ENCODE measurements around the gene TRAPPC10. TPM values are rescaled to one million over a fixed set of nuclear protein-coding genes. Genes with fewer than 3 reads are reported as not detected.
A peak's percentile ranks its signal among the peaks of the same experiment; 100 is the strongest.
"Not testable (repeated sequence)": the region's sequence is repeated elsewhere in the genome, so short reads cannot be mapped to it uniquely, and the experiment has no call there.

TRAPPC10 gene
- polyA plus RNA-seq, 1 experiment: 26.0 TPM

- H3K9me3 ChIP-seq (ENCODE audit: control insufficient read depth, insufficient read depth, low read length); CTCF ChIA-PET; H3K27me3 ChIP-seq (ENCODE audit: control insufficient read depth, insufficient read depth, low read length); H3K27ac ChIP-seq (ENCODE audit: low read depth, low read length): not testable (repeated sequence)
- H3K4me3 ChIP-seq (ENCODE audit: low read depth, low read length): peak within 1 kb of the TSS; percentile 47
- peak; percentile 2 for DNase-seq (ENCODE audit: low read depth, low spot score)
- POLR2A ChIA-PET: interaction anchor here (0.6 kb wide), 1 partner anchor 21 kb away, joined by 5 read pairs; no protein-coding TSS in a partner anchor
Measured at GRCh38 chr21:44107026-44107501, 95.0 kb downstream of the TRAPPC10 start, which contains the start of gene PWP2. TSS of gene PWP2 (plus strand) at chr21:44107399. CDS start at chr21:44107417, 18 bp downstream.

GRCh38 chr21:44107589-44107988, 95.5 kb downstream of the TRAPPC10 start:
- H3K27ac ChIP-seq (ENCODE audit: low read depth, low read length); H3K27me3 ChIP-seq (ENCODE audit: control insufficient read depth, insufficient read depth, low read length); CTCF ChIA-PET; DNase-seq (ENCODE audit: low read depth, low spot score); H3K9me3 ChIP-seq (ENCODE audit: control insufficient read depth, insufficient read depth, low read length); POLR2A ChIA-PET: not testable (repeated sequence)
- peak overlapping the region; percentile 47 for H3K4me3 ChIP-seq (ENCODE audit: low read depth, low read length)

DNA sequence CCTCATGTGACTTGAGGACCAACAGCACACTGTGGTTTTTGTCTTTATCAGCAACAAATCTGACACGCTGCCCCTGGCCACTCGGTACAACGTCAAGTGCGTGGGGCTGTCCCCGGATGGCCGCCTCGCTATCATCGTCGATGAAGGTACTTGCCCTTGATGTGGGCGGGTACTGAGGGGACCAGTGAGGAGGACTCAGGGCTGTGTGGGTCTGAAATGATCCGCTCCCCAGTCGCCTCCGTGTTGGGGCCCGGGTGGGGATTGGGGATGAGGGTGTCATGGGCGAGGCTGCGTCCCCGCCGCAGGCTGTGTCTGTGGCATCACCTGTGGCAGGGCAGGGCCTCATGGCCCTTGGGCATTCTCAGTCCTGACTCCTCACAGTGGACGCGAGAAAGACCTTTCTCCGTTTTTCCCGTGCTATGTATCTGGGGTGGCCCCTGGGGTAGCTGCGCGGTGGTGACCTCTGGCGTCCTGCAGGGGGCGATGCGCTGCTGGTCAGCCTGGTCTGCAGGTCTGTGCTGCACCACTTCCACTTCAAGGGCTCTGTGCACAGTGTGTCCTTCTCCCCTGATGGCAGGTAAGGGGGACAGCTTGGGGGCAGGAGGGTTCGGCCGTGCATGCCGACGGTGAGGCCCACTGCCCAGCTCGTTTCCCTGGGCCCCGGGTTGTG, 101.7 kb downstream of the TRAPPC10 start:
- DNase-seq (ENCODE audit: low read depth, low spot score); H3K9me3 ChIP-seq (ENCODE audit: control insufficient read depth, insufficient read depth, low read length); POLR2A ChIA-PET; CTCF ChIA-PET; H3K4me3 ChIP-seq (ENCODE audit: low read depth, low read length); H3K27ac ChIP-seq (ENCODE audit: low read depth, low read length); H3K27me3 ChIP-seq (ENCODE audit: control insufficient read depth, insufficient read depth, low read length): not testable (repeated sequence)

- POLR2A ChIA-PET; H3K9me3 ChIP-seq (ENCODE audit: control insufficient read depth, insufficient read depth, low read length); CTCF ChIA-PET; DNase-seq (ENCODE audit: low read depth, low spot score); H3K27me3 ChIP-seq (ENCODE audit: control insufficient read depth, insufficient read depth, low read length); H3K4me3 ChIP-seq (ENCODE audit: low read depth, low read length); H3K27ac ChIP-seq (ENCODE audit: low read depth, low read length): not testable (repeated sequence)
Measured at GRCh38 chr21:44122131-44122530, 110.0 kb downstream of the TRAPPC10 start.

GRCh38 chr21:44127827-44128226, 115.7 kb downstream of the TRAPPC10 start:
- H3K9me3 ChIP-seq (ENCODE audit: control insufficient read depth, insufficient read depth, low read length); CTCF ChIA-PET; H3K27me3 ChIP-seq (ENCODE audit: control insufficient read depth, insufficient read depth, low read length); DNase-seq (ENCODE audit: low read depth, low spot score); H3K4me3 ChIP-seq (ENCODE audit: low read depth, low read length); H3K27ac ChIP-seq (ENCODE audit: low read depth, low read length); POLR2A ChIA-PET: not testable (repeated sequence)

DNA sequence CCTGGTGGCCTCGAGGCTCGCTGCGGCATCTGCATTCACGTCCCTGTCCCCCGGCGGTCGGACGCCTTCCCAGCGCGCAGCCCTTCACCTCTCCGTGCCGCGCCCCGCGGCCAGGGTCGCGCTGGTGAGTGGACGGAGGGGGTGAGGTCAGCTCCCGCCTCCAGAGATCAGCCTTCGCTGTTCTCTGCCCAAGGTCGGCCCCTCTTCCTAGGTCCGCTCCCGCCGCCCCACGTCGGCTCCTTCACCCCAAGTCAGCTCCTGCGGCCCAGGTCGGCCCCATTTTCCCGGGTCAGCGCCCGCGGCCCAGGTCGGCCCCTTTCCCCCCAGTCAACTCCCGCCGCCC, 121.6 kb downstream of the TRAPPC10 start:
- H3K27me3 ChIP-seq (ENCODE audit: control insufficient read depth, insufficient read depth, low read length); H3K9me3 ChIP-seq (ENCODE audit: control insufficient read depth, insufficient read depth, low read length); POLR2A ChIA-PET; DNase-seq (ENCODE audit: low read depth, low spot score); CTCF ChIA-PET; H3K27ac ChIP-seq (ENCODE audit: low read depth, low read length): not testable (repeated sequence)
- H3K4me3 ChIP-seq (ENCODE audit: low read depth, low read length): peak overlapping the region; percentile 55

GRCh38 chr21:44134732-44135131, 122.6 kb downstream of the TRAPPC10 start:
- POLR2A ChIA-PET; H3K4me3 ChIP-seq (ENCODE audit: low read depth, low read length); CTCF ChIA-PET; H3K27ac ChIP-seq (ENCODE audit: low read depth, low read length); DNase-seq (ENCODE audit: low read depth, low spot score); H3K9me3 ChIP-seq (ENCODE audit: control insufficient read depth, insufficient read depth, low read length); H3K27me3 ChIP-seq (ENCODE audit: control insufficient read depth, insufficient read depth, low read length): not testable (repeated sequence)

- POLR2A ChIA-PET; H3K27me3 ChIP-seq (ENCODE audit: control insufficient read depth, insufficient read depth, low read length); CTCF ChIA-PET; DNase-seq (ENCODE audit: low read depth, low spot score); H3K27ac ChIP-seq (ENCODE audit: low read depth, low read length); H3K4me3 ChIP-seq (ENCODE audit: low read depth, low read length); H3K9me3 ChIP-seq (ENCODE audit: control insufficient read depth, insufficient read depth, low read length): not testable (repeated sequence)
Measured at GRCh38 chr21:44138039-44138438, 125.9 kb downstream of the TRAPPC10 start.

DNA sequence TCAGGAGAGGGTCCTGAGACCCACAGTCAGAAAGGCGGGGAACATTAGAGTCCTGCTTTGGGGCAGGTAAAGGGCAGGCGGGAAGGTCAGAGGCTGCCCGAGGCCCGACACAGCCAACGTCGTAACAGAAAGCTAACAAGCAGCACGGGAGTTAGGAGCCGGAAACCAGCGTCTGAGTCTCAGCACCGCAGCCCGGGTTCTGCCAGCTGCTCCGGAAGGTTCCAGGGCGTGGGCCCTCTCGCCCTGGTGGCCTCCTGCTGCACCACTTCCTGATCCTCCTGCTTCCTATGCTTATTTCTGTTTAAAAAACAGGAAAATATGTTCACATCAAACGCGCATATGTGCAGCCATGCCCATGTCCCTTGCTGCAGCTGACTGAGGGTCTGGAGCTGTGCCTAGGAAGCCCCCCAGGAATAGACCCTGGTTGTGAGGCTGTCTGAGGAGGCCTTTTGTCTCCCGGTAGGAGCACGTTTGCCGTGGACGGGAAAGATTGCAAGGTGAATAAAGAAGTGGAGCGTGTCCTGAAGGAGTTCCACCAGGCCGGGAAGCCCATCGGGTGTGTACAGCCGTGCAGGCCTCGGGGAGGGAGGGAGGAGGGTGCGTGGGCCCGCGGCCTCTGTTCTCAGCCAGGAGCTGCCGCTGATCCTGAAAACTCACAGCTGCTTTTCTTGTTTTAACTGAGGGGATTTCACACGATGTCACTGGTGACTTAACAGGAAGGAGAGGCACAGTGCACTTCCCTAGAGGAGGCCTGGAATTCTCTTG, 127.9 kb downstream of the TRAPPC10 start:
- DNase-seq (ENCODE audit: low read depth, low spot score): peak; percentile 1
- H3K27me3 ChIP-seq (ENCODE audit: control insufficient read depth, insufficient read depth, low read length); H3K4me3 ChIP-seq (ENCODE audit: low read depth, low read length); CTCF ChIA-PET; H3K9me3 ChIP-seq (ENCODE audit: control insufficient read depth, insufficient read depth, low read length); POLR2A ChIA-PET; H3K27ac ChIP-seq (ENCODE audit: low read depth, low read length): not testable (repeated sequence)

- POLR2A ChIA-PET; CTCF ChIA-PET; H3K9me3 ChIP-seq (ENCODE audit: control insufficient read depth, insufficient read depth, low read length); DNase-seq (ENCODE audit: low read depth, low spot score); H3K27me3 ChIP-seq (ENCODE audit: control insufficient read depth, insufficient read depth, low read length); H3K4me3 ChIP-seq (ENCODE audit: low read depth, low read length); H3K27ac ChIP-seq (ENCODE audit: low read depth, low read length): not testable (repeated sequence)
Measured at GRCh38 chr21:44140552-44140932, 128.4 kb downstream of the TRAPPC10 start.

- H3K27ac ChIP-seq (ENCODE audit: low read depth, low read length); POLR2A ChIA-PET; DNase-seq (ENCODE audit: low read depth, low spot score); H3K9me3 ChIP-seq (ENCODE audit: control insufficient read depth, insufficient read depth, low read length); H3K27me3 ChIP-seq (ENCODE audit: control insufficient read depth, insufficient read depth, low read length); H3K4me3 ChIP-seq (ENCODE audit: low read depth, low read length); CTCF ChIA-PET: not testable (repeated sequence)
Measured at GRCh38 chr21:44142470-44142869, 130.4 kb downstream of the TRAPPC10 start.

DNA sequence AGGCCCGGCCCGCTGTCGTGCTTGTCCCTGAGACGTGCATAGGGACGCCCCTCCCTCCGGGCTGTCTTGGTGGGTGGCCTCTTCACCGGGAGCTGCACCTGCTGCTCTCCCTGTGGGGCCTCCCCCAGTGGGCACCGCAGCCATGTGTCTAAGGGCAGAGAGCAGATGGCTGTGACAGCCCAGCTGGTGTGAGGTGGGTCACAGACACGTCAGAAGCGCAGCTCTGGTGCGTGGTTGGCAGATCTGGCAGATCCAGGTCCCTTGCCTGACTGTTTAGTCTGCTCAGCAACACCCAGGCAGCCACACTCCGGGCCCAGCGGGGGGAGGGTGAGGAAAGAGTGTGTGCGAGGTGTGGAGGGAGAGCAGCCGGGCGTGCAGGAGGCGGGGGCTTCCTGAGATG, 131.3 kb downstream of the TRAPPC10 start:
- CTCF ChIA-PET; H3K4me3 ChIP-seq (ENCODE audit: low read depth, low read length); H3K27ac ChIP-seq (ENCODE audit: low read depth, low read length); POLR2A ChIA-PET; H3K27me3 ChIP-seq (ENCODE audit: control insufficient read depth, insufficient read depth, low read length); DNase-seq (ENCODE audit: low read depth, low spot score); H3K9me3 ChIP-seq (ENCODE audit: control insufficient read depth, insufficient read depth, low read length): not testable (repeated sequence)

Measured in AG04450 (cell line).